Neural cell (in vitro differentiated cells): ENCODE results near the gene SLC1A2. TPM values are rescaled to one million over a fixed set of nuclear protein-coding genes. Genes with fewer than 3 reads are reported as not detected.

Experiments
- H2AFZ ChIP-seq: fragments of 200-600, 300-800 bp; sonication (generic), shearing (Covaris generic); 2 replicates; pipeline ENCODE4 v1.6.0; 2014; ENCODE audit warnings: low read depth, mild to moderate bottlenecking, antibody characterized with exemption, low read length, moderate library complexity
- H3F3A ChIP-seq: fragments of 200-600 bp; shearing (Covaris generic); 2 replicates; pipeline ENCODE4 v1.6.1; 2016; ENCODE audit warnings: mild to moderate bottlenecking, moderate library complexity, mixed read lengths, antibody characterized with exemption, low read length; ENCODE audit not compliant: insufficient read depth, poor library complexity, severe bottlenecking
- H3K27ac ChIP-seq: fragments of 200-600, 300-800 bp; sonication (generic), shearing (Covaris generic); 2 replicates; pipeline ENCODE4 v1.5.1; 2014; ENCODE audit warnings: mild to moderate bottlenecking, low read length, moderate library complexity
- H3K27me3 ChIP-seq: fragments of 300-800, 200-600 bp; sonication (generic), shearing (Covaris generic); 2 replicates; pipeline ENCODE4 v1.6.0; 2014; ENCODE audit warnings: mild to moderate bottlenecking, low read depth, low read length, moderate library complexity; ENCODE audit not compliant: insufficient read depth
- H3K36me3 ChIP-seq: fragments of 300-800, 200-600 bp; sonication (generic), shearing (Covaris generic); 2 replicates; pipeline ENCODE4 v1.5.1; 2014; ENCODE audit warnings: mild to moderate bottlenecking, antibody characterized with exemption, low read length, moderate library complexity; ENCODE audit not compliant: insufficient read depth
- H3K4me2 ChIP-seq: fragments of 300-800, 200-600 bp; sonication (generic), shearing (Covaris generic); 2 replicates; pipeline ENCODE4 v1.6.0; 2014; ENCODE audit warnings: mild to moderate bottlenecking, low read length
- H3K4me3 ChIP-seq: fragments of 300-800, 200-600 bp; sonication (generic), shearing (Covaris generic); 2 replicates; pipeline ENCODE4 v1.5.1; 2014; ENCODE audit warnings: mild to moderate bottlenecking, low read length, moderate library complexity
- H3K79me2 ChIP-seq: fragments of 200-600 bp; shearing (Covaris generic); replicated peaks from 2 replicates; pipeline ENCODE4 v1.6.0; 2014; ENCODE audit warnings: mild to moderate bottlenecking, low read length, moderate library complexity; ENCODE audit not compliant: insufficient read depth
- H3K9ac ChIP-seq: fragments of 300-800, 200-600 bp; sonication (generic), shearing (Covaris generic); 2 replicates; pipeline ENCODE4 v1.6.1; 2016; ENCODE audit warnings: mild to moderate bottlenecking, low read length, mixed read lengths
- H3K9me2 ChIP-seq: fragments of 200-600 bp; shearing (Covaris generic); 2 replicates; pipeline ENCODE4 v1.6.1; 2016; ENCODE audit warnings: mild to moderate bottlenecking, low read length, mixed read lengths; ENCODE audit not compliant: insufficient read depth
- H3K9me3 ChIP-seq: fragments of 200-600, 300-800 bp; sonication (generic), shearing (Covaris generic); 2 replicates; pipeline ENCODE4 v1.6.1; 2016; ENCODE audit warnings: mild to moderate bottlenecking, mixed run types, low read length, moderate library complexity, mixed read lengths
- H4K20me1 ChIP-seq: fragments of 200-600 bp; shearing (Covaris generic); 2 replicates; pipeline ENCODE4 v1.6.1; 2016; ENCODE audit warnings: mild to moderate bottlenecking, mixed run types; ENCODE audit not compliant: insufficient read depth
- EP300 ChIP-seq: fragments of 450-650 bp; conservative IDR thresholded peaks from 2 replicates; pipeline ENCODE4 v1.6.1; 2014; ENCODE audit warnings: antibody characterized with exemption, mild to moderate bottlenecking, moderate library complexity; ENCODE audit not compliant: poor library complexity, severe bottlenecking
- EZH2 ChIP-seq: fragments of 200-600, 300-800 bp; shearing (Covaris generic), sonication (generic); IDR thresholded peaks from 2 replicates; pipeline ENCODE4 v1.6.1; 2014; ENCODE audit warnings: antibody characterized with exemption, low read length, borderline replicate concordance, mild to moderate bottlenecking; ENCODE audit not compliant: insufficient read depth, poor library complexity, severe bottlenecking
- MXI1 ChIP-seq: fragments of 450-650 bp; conservative IDR thresholded peaks from 2 replicates; pipeline ENCODE4 v1.6.1; 2014; ENCODE audit warnings: antibody characterized with exemption, mild to moderate bottlenecking; ENCODE audit not compliant: poor library complexity, severe bottlenecking
- POLR2AphosphoS5 ChIP-seq: IDR thresholded peaks from 2 replicates; pipeline ENCODE4 v1.6.1; 2012
- RAD21 ChIP-seq: fragments of 450-650 bp; conservative IDR thresholded peaks from 2 replicates; pipeline ENCODE4 v1.6.1; 2014; ENCODE audit warnings: antibody characterized with exemption, mild to moderate bottlenecking, moderate library complexity
- SMC3 ChIP-seq: fragments of 450-650 bp; conservative IDR thresholded peaks from 2 replicates; pipeline ENCODE4 v1.6.1; 2014; ENCODE audit warnings: antibody characterized with exemption, mild to moderate bottlenecking, moderate library complexity; ENCODE audit not compliant: poor library complexity
- TAF1 ChIP-seq: IDR thresholded peaks from 2 replicates; pipeline ENCODE4 v1.6.1; 2012; ENCODE audit warnings: low read depth
- polyA plus RNA-seq: library from polyadenylated mRNA; depleted of rRNA; stranded (reverse); fragments of >200 nt; gene quantifications from 2 replicates; pipeline ENCODE4 v1.2.3, GENCODE V29; 2014
- TF ChIP-seq, protein P1 (sequence below): fragments of 450-650 bp; IDR thresholded peaks from 2 replicates; pipeline ENCODE4 v1.5.1; 2014; ENCODE audit warnings: antibody characterized with exemption, mild to moderate bottlenecking, moderate library complexity; ENCODE audit not compliant: poor library complexity, severe bottlenecking
- TF ChIP-seq, protein P2 (sequence below): IDR thresholded peaks from 2 replicates; pipeline ENCODE4 v1.6.1; 2012; ENCODE audit warnings: borderline replicate concordance

The SLC1A2 gene
- polyA plus RNA-seq, 1 donor from 2014 or later: 134 TPM

DNA sequence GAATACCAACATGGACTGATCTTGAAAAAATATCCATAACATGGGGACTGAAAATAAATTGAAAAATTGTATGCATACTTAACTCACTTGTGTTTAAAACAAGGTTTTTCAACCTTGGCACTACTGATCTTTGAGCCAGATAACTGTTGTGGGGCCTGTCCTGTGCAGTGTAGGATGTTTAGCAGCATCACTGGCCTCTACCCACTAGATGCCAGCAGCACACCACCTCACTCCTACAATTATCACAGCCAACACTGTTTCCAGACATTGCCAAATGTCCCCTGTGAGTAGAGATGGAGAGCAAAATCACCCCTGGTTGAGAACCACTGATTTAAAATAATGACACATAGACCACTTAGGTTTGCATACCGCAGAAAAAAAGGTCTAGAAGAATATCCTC, 45.0 kb upstream of the SLC1A2 start:
- TF ChIP-seq RAD21 (peak; percentile 64), EZH2 (no peak), SMC3 (peak; percentile 63), MXI1 (no peak), EP300 (no peak), TAF1 (no peak)
- TF ChIP-seq, protein P1, sequence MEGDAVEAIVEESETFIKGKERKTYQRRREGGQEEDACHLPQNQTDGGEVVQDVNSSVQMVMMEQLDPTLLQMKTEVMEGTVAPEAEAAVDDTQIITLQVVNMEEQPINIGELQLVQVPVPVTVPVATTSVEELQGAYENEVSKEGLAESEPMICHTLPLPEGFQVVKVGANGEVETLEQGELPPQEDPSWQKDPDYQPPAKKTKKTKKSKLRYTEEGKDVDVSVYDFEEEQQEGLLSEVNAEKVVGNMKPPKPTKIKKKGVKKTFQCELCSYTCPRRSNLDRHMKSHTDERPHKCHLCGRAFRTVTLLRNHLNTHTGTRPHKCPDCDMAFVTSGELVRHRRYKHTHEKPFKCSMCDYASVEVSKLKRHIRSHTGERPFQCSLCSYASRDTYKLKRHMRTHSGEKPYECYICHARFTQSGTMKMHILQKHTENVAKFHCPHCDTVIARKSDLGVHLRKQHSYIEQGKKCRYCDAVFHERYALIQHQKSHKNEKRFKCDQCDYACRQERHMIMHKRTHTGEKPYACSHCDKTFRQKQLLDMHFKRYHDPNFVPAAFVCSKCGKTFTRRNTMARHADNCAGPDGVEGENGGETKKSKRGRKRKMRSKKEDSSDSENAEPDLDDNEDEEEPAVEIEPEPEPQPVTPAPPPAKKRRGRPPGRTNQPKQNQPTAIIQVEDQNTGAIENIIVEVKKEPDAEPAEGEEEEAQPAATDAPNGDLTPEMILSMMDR: peak; percentile 55
- H3K79me2 ChIP-seq: no peaks in the 10 kb centered on the region
- H3K27ac ChIP-seq: no peak overlapping the region
- no peaks in the 10 kb centered on the region for H3F3A ChIP-seq
- H2AFZ ChIP-seq: no peak overlapping the region
- H4K20me1 ChIP-seq: no peaks in the 10 kb centered on the region
- no peak overlapping the region for H3K4me3 ChIP-seq
- H3K9me3 ChIP-seq: no peaks in the 10 kb centered on the region
- H3K9me2 ChIP-seq: no peaks in the 10 kb centered on the region
- H3K27me3 ChIP-seq: no peaks in the 10 kb centered on the region
- no peak overlapping the region for H3K9ac ChIP-seq
- no peak overlapping the region for H3K4me2 ChIP-seq
- no peaks in the 10 kb centered on the region for H3K36me3 ChIP-seq

DNA sequence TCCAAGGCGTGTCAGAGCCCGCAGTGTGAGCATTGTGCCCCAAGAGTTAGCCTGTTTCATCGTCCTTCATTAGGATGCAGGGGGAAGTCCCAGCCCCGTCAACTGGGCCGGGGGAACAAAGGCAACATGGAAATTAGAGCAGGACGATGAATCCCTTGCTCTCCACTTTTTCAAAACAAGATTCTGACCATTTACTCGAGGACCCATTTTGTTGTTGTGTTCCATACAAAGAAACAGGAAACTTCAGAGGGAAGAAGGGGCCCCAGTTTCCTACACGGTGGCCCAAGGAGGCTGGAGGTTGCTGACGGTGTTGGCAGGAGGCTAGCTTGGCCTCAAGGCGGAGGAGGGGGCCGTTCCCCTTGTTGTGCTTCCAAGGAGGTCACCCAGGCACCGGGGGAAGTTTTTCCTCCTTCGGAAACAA, 44.0 kb upstream of the SLC1A2 start:
- Histone ChIP-seq H3K4me3 (no peak overlapping the region), H3K9me3 (no peaks in the 10 kb centered on the region), H3K79me2 (no peaks in the 10 kb centered on the region), H3K9ac (no peak overlapping the region), H3F3A (no peaks in the 10 kb centered on the region), H2AFZ (no peak overlapping the region), H3K4me2 (no peak overlapping the region), H3K27ac (no peak overlapping the region), H3K36me3 (no peaks in the 10 kb centered on the region), H3K27me3 (no peaks in the 10 kb centered on the region), H3K9me2 (no peaks in the 10 kb centered on the region), H4K20me1 (no peaks in the 10 kb centered on the region)
- TF ChIP-seq, protein P2, sequence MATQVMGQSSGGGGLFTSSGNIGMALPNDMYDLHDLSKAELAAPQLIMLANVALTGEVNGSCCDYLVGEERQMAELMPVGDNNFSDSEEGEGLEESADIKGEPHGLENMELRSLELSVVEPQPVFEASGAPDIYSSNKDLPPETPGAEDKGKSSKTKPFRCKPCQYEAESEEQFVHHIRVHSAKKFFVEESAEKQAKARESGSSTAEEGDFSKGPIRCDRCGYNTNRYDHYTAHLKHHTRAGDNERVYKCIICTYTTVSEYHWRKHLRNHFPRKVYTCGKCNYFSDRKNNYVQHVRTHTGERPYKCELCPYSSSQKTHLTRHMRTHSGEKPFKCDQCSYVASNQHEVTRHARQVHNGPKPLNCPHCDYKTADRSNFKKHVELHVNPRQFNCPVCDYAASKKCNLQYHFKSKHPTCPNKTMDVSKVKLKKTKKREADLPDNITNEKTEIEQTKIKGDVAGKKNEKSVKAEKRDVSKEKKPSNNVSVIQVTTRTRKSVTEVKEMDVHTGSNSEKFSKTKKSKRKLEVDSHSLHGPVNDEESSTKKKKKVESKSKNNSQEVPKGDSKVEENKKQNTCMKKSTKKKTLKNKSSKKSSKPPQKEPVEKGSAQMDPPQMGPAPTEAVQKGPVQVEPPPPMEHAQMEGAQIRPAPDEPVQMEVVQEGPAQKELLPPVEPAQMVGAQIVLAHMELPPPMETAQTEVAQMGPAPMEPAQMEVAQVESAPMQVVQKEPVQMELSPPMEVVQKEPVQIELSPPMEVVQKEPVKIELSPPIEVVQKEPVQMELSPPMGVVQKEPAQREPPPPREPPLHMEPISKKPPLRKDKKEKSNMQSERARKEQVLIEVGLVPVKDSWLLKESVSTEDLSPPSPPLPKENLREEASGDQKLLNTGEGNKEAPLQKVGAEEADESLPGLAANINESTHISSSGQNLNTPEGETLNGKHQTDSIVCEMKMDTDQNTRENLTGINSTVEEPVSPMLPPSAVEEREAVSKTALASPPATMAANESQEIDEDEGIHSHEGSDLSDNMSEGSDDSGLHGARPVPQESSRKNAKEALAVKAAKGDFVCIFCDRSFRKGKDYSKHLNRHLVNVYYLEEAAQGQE: no peak
- TF ChIP-seq POLR2AphosphoS5: no peak
- TF ChIP-seq, protein P1: no peak
- no peak for TF ChIP-seq RAD21
- TF ChIP-seq MXI1: no peak
- TF ChIP-seq EP300: no peak
- TF ChIP-seq SMC3: no peak
- no peak for TF ChIP-seq EZH2
- no peak for TF ChIP-seq TAF1
